Measurements from ENCODE around the gene GAS6. TPM values are rescaled to one million over a fixed set of nuclear protein-coding genes. Genes with fewer than 3 reads are reported as not detected.

Gene GAS6
- polyA plus RNA-seq, 1 donor from 2014 or later, result 52.4 TPM

DNA sequence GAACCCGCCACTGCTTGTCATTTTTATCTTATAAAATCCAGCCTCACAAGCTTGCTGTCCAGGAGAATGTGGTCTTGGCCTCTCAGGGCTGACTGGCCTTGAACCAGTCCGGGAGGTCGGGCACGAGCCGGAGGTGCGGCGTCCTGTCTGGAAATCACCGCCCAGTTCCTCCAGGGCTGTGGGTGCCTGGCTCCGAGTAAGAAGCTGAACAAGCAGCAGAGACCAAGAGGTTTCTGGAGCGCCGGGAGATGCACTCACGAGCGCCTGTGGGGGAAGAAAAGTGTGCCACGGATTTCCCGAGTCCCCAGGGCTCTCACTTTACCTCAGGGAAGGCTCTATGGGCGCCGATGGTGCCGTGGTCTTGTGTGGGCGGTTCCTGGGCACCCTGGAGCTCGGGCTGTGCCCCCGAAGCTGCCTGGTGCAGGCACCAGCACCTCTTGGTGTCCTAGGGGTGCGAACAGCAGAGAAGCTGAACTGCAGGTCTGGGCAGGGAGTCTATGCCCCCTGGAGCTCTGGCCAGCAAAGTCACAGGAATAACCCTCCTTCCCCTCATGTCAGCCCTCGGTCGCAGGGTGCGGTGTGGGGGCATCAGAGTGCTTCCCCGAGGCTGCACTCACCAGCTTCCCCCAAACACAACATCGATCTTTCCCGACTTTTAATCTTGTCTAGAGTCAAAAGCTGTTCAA, 50.0 kb downstream of the GAS6 start:
- no peak overlapping the region for H3K9ac ChIP-seq (ENCODE audit: low read length)
- no peaks in the 10 kb centered on the region for H3K79me2 ChIP-seq (replicated peaks; ENCODE audit: insufficient read depth, low read length)
- H3K9me2 ChIP-seq (ENCODE audit: insufficient read depth, low read length), result no peaks in the 10 kb centered on the region
- no peaks in the 10 kb centered on the region for H3K9me3 ChIP-seq (ENCODE audit: low read length)
- no peaks in the 10 kb centered on the region for H3K27me3 ChIP-seq (ENCODE audit: insufficient read depth, low read depth, low read length)
- no peak overlapping the region for H3K4me2 ChIP-seq (ENCODE audit: low read length)
- H4K20me1 ChIP-seq (ENCODE audit: insufficient read depth), result no peaks in the 10 kb centered on the region
- H2AFZ ChIP-seq (ENCODE audit: low read depth, low read length), result no peak overlapping the region
- H3F3A ChIP-seq (ENCODE audit: insufficient read depth, low read length, poor library complexity, severe bottlenecking), result no peaks in the 10 kb centered on the region
- H3K36me3 ChIP-seq (ENCODE audit: insufficient read depth, low read length), result no peaks in the 10 kb centered on the region
- TF ChIP-seq TAF1 (IDR thresholded peaks at IDR 0.05; ENCODE audit: low read depth) (no peak), EP300 (conservative IDR thresholded peaks at IDR 0.05; ENCODE audit: poor library complexity, severe bottlenecking) (no peak), SMC3 (conservative IDR thresholded peaks at IDR 0.05; ENCODE audit: poor library complexity) (no peak), MXI1 (conservative IDR thresholded peaks at IDR 0.05; ENCODE audit: poor library complexity, severe bottlenecking) (no peak), EZH2 (IDR thresholded peaks at IDR 0.05; ENCODE audit: borderline replicate concordance, insufficient read depth, low read length, poor library complexity, severe bottlenecking) (no peak), POLR2AphosphoS5 (IDR thresholded peaks at IDR 0.05) (no peak), RAD21 (conservative IDR thresholded peaks at IDR 0.05) (no peak)
- TF ChIP-seq, protein P1, sequence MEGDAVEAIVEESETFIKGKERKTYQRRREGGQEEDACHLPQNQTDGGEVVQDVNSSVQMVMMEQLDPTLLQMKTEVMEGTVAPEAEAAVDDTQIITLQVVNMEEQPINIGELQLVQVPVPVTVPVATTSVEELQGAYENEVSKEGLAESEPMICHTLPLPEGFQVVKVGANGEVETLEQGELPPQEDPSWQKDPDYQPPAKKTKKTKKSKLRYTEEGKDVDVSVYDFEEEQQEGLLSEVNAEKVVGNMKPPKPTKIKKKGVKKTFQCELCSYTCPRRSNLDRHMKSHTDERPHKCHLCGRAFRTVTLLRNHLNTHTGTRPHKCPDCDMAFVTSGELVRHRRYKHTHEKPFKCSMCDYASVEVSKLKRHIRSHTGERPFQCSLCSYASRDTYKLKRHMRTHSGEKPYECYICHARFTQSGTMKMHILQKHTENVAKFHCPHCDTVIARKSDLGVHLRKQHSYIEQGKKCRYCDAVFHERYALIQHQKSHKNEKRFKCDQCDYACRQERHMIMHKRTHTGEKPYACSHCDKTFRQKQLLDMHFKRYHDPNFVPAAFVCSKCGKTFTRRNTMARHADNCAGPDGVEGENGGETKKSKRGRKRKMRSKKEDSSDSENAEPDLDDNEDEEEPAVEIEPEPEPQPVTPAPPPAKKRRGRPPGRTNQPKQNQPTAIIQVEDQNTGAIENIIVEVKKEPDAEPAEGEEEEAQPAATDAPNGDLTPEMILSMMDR (IDR thresholded peaks at IDR 0.05; ENCODE audit: poor library complexity, severe bottlenecking), result no peak
- TF ChIP-seq, protein P2, sequence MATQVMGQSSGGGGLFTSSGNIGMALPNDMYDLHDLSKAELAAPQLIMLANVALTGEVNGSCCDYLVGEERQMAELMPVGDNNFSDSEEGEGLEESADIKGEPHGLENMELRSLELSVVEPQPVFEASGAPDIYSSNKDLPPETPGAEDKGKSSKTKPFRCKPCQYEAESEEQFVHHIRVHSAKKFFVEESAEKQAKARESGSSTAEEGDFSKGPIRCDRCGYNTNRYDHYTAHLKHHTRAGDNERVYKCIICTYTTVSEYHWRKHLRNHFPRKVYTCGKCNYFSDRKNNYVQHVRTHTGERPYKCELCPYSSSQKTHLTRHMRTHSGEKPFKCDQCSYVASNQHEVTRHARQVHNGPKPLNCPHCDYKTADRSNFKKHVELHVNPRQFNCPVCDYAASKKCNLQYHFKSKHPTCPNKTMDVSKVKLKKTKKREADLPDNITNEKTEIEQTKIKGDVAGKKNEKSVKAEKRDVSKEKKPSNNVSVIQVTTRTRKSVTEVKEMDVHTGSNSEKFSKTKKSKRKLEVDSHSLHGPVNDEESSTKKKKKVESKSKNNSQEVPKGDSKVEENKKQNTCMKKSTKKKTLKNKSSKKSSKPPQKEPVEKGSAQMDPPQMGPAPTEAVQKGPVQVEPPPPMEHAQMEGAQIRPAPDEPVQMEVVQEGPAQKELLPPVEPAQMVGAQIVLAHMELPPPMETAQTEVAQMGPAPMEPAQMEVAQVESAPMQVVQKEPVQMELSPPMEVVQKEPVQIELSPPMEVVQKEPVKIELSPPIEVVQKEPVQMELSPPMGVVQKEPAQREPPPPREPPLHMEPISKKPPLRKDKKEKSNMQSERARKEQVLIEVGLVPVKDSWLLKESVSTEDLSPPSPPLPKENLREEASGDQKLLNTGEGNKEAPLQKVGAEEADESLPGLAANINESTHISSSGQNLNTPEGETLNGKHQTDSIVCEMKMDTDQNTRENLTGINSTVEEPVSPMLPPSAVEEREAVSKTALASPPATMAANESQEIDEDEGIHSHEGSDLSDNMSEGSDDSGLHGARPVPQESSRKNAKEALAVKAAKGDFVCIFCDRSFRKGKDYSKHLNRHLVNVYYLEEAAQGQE (IDR thresholded peaks at IDR 0.05; ENCODE audit: borderline replicate concordance), result no peak
- no peak overlapping the region for H3K4me3 ChIP-seq (ENCODE audit: low read length)
- H3K27ac ChIP-seq (ENCODE audit: low read length), result no peak overlapping the region

DNA sequence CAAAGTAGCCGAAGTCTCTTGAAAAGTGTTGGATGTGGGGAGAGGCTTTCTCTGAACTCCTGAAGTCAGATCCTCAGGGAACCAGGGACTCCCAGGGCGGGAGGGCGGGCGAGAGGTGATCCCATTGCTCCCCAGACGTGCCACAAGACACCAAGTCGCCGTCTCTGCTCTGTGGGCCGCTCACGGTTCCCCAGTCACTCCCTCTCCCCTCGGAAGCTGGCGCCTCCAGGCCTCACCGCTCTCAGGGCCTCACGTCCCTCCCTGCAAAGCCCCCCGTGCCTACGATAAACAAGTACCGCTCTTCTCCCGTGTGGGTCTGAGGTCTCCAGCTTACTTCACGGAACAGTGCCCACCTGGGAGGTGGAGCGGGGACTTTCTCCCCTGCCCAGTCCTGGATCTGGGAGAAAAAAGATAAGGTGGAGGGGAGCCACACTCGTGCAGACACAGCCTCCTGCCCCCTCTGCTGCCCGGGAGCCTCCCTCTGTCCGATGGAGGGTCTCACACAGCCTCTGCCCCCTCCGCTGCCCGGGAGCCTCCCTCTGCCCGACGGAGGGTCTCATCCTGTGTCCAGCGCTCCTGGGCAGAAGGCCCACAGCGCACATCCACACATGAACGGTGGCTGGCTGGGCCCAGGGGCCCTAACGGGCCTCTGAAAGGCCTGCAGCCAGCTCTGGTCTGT, 50.7 kb downstream of the GAS6 start:
- Histone ChIP-seq H3K27ac (ENCODE audit: low read length) (no peak overlapping the region), H3F3A (ENCODE audit: insufficient read depth, low read length, poor library complexity, severe bottlenecking) (no peaks in the 10 kb centered on the region), H3K36me3 (ENCODE audit: insufficient read depth, low read length) (no peaks in the 10 kb centered on the region), H3K9me2 (ENCODE audit: insufficient read depth, low read length) (no peaks in the 10 kb centered on the region), H3K9me3 (ENCODE audit: low read length) (no peaks in the 10 kb centered on the region), H3K4me3 (ENCODE audit: low read length) (no peak overlapping the region), H3K27me3 (ENCODE audit: insufficient read depth, low read depth, low read length) (no peaks in the 10 kb centered on the region), H3K9ac (ENCODE audit: low read length) (no peak overlapping the region), H3K79me2 (replicated peaks; ENCODE audit: insufficient read depth, low read length) (no peaks in the 10 kb centered on the region), H2AFZ (ENCODE audit: low read depth, low read length) (no peak overlapping the region), H4K20me1 (ENCODE audit: insufficient read depth) (no peaks in the 10 kb centered on the region), H3K4me2 (ENCODE audit: low read length) (no peak overlapping the region)
- TF ChIP-seq SMC3 (conservative IDR thresholded peaks at IDR 0.05; ENCODE audit: poor library complexity), result no peak
- TF ChIP-seq, protein P1 (IDR thresholded peaks at IDR 0.05; ENCODE audit: poor library complexity, severe bottlenecking), result no peak
- TF ChIP-seq EZH2 (IDR thresholded peaks at IDR 0.05; ENCODE audit: borderline replicate concordance, insufficient read depth, low read length, poor library complexity, severe bottlenecking), result no peak
- no peak for TF ChIP-seq EP300 (conservative IDR thresholded peaks at IDR 0.05; ENCODE audit: poor library complexity, severe bottlenecking)
- TF ChIP-seq, protein P2 (IDR thresholded peaks at IDR 0.05; ENCODE audit: borderline replicate concordance), result no peak
